HL-60/S4 treated with phorbol 12-myristate 13-acetate at 8.2 ng/mL for 4 days and 3 days (cell line): ENCODE measurements around the gene PIGL.
"Not testable (repeated sequence)": the region's sequence is repeated elsewhere in the genome, so short reads cannot be mapped to it uniquely, and the experiment has no call there.

Experiments used
- in situ Hi-C: fragments of 300-500 bp; cut with MboI; formaldehyde crosslinking; loops from 2 replicates; pipeline ENCODE4 v1.15.0; 2022; ENCODE audit warnings: low sequenced_read_pairs

The PIGL gene

GRCh38 chr17:16217002-16217635 lies at the start of gene PIGL:
Gene PIGL, plus strand, starts transcription at chr17:16217210. Its CDS starts 17 bp downstream, at chr17:16217227.
- in situ Hi-C loops = no loop called here

- in situ Hi-C loops = no loop called here
Observed at GRCh38 chr17:16171613-16172012, 45.4 kb upstream of the PIGL start.

- in situ Hi-C loops = no loop called here
Observed at GRCh38 chr17:16178836-16179235, 38.2 kb upstream of the PIGL start.

DNA sequence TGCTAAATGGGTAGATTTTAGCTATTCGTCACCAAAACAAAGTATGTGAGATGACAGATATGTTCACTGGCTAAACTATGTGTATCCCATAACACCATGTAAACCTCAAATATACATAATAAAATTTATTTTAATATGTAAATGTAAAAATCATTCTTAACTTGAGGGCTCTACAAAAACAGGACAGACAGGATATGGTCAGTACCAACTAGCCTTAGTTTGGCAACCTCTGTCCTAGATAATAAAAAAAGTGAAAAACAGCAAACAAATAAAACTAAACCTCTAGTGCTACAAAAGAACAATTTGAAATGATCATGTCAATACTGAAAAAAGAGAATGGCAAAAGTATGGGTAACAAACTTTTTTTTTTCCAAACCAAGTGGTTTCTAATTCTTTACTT lies 35.4 kb upstream of the PIGL start:
- in situ Hi-C loops = no loop called here

DNA sequence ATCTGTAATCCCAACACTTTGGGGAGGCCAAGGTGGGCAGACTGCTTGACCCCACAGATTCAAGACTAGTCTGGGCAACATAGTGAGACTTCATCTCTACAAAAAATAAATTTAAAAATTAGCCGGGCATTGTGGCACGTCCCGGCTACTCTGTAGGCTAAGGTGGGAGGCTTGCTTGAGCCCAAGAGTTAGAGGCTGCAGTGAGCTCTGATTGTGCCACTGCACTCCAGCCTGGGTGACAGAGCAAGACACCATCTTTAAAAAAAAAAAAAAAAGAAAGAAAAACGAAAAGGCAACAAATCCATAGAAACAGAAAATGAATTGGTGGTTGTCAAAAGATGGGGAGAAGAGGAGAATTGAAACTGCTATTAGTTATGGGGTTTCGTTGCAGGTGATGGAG lies 29.4 kb upstream of the PIGL start:
- in situ Hi-C loops = no loop called here

DNA sequence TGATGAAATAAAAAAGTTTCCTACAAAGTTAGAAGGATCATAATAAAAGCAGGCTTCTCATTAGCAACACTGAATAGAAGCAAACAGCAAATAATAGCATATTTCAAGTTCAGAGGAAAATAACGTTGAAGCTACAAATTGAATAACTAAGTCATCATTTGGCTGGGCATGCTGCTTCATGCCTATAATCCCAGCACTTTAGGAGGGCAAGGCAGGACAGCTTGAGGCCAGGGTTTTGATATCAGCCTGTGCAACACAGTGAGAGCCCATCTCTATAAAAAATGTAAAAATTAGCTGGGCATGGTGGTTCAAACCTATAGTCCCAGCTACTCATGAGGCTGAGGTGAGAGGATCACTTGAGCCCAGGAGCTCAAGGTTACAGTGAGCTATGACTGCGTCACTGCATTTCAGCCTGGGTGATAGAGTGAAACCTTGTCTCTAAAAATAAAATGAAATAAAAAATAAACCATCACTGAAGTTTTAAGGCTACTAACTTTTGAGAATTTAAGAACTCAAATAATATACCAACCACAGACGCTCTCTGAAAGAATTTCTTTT lies 27.1 kb upstream of the PIGL start:
- in situ Hi-C loops = no loop called here

DNA sequence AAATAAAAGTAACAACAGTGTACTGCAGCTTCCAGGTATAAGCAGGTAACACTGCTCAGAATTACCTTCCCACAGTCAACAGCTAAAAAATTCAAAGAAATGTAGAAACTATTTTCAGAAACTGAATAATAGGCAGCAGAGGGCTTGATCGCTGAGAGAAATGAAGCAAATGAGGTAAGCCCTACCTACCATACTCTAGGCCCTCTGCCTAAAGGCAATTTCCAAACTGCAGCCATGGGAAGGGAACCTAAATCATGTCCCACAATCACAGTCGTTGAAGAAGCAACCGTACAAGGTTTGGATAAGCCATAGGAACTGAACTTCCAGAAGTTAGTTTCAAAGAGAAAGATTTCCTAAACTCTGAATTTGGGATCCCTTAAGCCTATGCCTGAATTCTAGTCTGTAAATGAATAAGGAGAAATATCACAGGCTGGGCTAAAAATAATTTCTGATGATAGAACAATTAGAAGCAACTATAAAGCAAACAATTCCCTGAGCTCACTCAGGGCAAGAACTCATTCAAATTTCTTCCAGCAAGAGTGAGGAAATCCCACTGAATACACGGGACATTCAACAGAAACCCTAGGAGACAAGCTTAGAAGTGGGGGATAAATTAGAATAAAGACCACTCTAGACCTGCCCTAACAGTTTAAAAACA lies 26.2 kb upstream of the PIGL start:
- in situ Hi-C loops = no loop called here

- in situ Hi-C loops = no loop called here
Observed at GRCh38 chr17:16191604-16192003, 25.4 kb upstream of the PIGL start.

DNA sequence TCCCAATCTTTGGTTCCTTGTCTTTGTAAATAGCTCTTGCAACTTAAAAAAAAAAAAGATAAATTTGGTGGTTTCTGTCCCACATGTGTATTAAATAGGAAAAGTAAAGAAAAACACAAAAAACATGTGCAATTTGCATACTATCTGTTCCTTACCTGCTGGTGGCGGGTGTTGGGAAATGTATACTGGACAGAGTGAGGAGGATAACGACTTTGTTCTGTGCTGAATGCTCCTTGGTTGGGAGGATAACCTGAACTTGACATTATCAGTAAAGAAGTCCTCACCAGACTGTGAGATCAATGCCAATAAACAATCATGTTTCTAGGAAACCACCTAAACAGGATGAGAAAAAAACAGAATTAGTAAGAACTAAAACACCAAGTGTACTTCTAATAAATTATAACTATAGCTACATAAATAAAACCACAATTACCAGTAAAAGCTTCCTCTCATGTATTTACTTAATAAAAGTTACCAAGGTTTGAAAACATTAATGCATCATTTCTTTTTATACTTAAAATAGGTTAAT lies 22.6 kb upstream of the PIGL start:
- in situ Hi-C loops = not testable (repeated sequence)

DNA sequence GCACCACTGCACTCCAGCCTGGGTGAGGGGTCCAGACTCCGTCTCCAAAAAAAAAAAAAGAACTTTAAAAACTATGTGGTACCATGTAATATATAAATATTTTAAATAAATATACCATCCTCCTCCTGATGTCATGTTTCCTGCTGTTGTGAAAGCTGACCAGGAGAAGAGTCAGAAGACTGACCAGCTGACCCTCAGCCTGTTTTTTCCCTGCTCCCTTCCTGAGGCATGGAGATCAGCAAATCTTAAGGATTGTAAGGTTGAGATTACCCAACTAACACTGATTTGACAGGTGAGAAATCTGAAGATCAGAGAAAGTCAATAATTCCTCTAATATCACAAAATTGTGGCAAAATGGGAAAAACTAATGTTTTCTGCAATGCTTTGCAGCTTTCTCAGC lies 19.7 kb upstream of the PIGL start:
- in situ Hi-C loops = no loop called here

GRCh38 chr17:16199093-16199492 lies 17.9 kb upstream of the PIGL start:
- in situ Hi-C loops = no loop called here

GRCh38 chr17:16201693-16202131 lies 15.3 kb upstream of the PIGL start:
- in situ Hi-C loops = not testable (repeated sequence)

- in situ Hi-C loops = not testable (repeated sequence)
Observed at GRCh38 chr17:16202554-16203500, 14.2 kb upstream of the PIGL start.

- in situ Hi-C loops = not testable (repeated sequence)
Observed at GRCh38 chr17:16204763-16205162, 12.2 kb upstream of the PIGL start.

DNA sequence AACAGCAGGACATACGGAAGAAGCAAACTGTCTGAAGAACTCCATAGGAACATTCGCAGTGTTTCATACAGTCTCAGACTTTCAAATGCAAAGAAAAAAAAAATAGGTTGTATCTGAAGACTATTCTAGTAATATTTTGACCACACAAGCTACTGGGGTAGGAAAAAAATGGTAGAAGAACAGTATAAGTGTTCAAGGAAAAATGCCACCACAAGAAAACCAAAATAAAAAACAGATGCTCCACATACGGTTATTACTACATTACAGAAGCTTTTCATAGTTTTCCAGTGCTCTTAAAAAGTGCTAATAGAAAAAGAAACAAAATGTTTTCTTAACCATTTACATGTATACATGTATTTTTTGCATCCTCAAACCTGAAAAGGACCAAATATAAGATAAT lies 5.4 kb upstream of the PIGL start:
- in situ Hi-C loops = no loop called here

GRCh38 chr17:16212793-16213192 lies 4.2 kb upstream of the PIGL start:
- in situ Hi-C loops = no loop called here

GRCh38 chr17:16214190-16215001 lies 2.6 kb upstream of the PIGL start:
- in situ Hi-C loops = no loop called here

DNA sequence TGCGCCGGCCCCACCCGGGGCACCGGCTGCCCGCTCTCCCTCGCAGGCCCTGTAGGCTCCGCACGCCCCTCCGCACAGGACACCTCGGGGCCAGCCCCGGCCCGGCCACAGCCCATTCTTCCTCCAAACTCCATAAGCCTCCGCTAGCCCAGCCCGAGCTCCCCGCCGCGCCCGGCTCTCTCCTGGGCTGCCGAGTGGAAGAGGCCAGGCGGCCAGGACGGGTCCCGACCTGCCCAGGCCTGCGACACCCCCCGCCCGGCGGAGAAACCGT lies 2.1 kb upstream of the PIGL start:
- in situ Hi-C loops = no loop called here

DNA sequence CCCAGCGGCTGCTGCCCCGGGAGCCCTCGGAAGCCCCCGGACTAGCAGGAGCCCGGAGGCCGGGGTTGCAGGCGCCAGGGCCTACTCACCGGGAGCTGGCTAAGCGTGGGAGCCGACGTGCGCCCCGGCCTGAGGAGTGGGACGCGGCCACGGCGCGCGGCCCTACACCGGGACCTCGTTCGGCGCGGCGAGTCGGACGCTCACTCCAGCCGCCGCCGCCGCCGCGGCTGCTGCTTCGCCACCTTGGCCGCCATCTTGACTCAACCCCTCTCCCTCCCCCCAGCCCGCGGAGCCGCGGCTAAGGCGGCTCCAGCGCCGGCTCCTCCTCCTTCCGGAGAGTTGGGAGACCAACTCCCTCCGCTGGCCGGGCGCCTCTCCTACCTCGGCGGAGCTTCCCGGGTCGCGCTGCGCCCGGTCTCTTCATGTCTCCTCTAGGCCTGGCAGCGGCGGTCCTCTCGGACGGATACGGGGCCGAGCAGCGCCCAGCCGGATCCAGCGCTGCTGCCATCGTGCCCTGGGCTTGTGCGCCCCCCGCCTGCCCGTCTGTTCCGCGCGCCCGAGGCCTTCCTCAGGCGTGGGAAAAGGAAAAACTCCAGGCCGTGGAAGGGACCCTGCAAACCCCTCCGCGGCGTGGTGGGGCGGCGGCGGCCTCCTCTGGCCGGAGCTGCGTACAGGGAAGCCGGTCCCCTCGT lies 1.6 kb upstream of the PIGL start, which contains the start of gene NCOR1:
Gene NCOR1, minus strand, starts transcription at position 262 of the 692 bp plus-strand sequence. CDS start 20,965 bp downstream, outside the sequence.
- in situ Hi-C loops = no loop called here

DNA sequence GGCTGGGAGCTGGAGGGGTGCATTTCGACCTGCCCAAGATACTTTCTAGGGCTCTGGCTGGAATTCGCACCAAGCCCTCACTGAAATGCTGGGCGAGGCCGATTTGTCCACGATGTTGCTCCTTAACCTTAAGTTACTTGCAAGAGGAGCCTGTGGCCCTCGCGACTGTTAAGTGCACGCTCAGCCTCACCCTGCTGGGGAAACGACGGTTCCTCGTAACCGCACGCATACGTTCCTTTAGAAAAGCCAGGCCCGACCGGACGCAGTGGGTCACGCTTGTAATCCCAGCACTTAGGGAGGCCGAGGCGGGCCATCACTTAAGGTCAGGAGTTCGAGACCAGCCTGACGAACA lies 1.1 kb upstream of the PIGL start:
- in situ Hi-C loops = no loop called here
